GM12878 (cell line): ENCODE data around the gene NSG1. TPM values are rescaled to one million over a fixed set of nuclear protein-coding genes. Genes with fewer than 3 reads are reported as not detected.

ENCODE experiments used
- ATAC-seq: fragments of 200-7000 bp; cut with Tn5 transposase; 3 replicates; pipeline ENCODE4 v1.9.1; 2020; ENCODE audit warnings: mild to moderate bottlenecking, moderate library complexity
- BruUV-seq: library from RNA; stranded (reverse); fragments of 400-500 nt; replicated peaks from 2 replicates; lab custom pipeline; 2021; lab: Mats Ljungman, UMichigan
- CTCF ChIA-PET: fragments of 300-600 bp; sonication (Branson Sonifier 250); formaldehyde crosslinking; extraction: SDS; loops from one replicate; lab custom pipeline; 2021; ENCODE audit warnings: inconsistent platforms; lab: Yijun Ruan, JAX
- POLR2A ChIA-PET: fragments of 350-600 bp; formaldehyde crosslinking; extraction: SDS; loops from one replicate; lab custom pipeline; 2021; ENCODE audit warnings: inconsistent platforms; lab: Charles Lee
- RAD21 ChIA-PET: fragments of 300-600 bp; sonication (Branson Sonifier 250); formaldehyde crosslinking; loops from one replicate; lab custom pipeline; 2023; ENCODE audit warnings: antibody characterized with exemption; ENCODE audit not compliant: unreplicated experiment; lab: Charles Lee
- SMC1A ChIA-PET: fragments of 300-600 bp; sonication (Branson Sonifier 250); formaldehyde crosslinking; loops from one replicate; lab custom pipeline; 2023; ENCODE audit not compliant: unreplicated experiment, uncharacterized antibody; lab: Charles Lee
- DNase-seq: peaks from one replicate; pipeline ENCODE4 v3.0.0-alpha.2; 2011; ENCODE audit warnings: low read depth, low spot score
- FAIRE-seq: peaks from 3 replicates; lab custom pipeline; 2011; peaks lifted over from hg19 to GRCh38; lab: Jason Lieb, UNC
- H2AFZ ChIP-seq: 2 replicates; pipeline ENCODE4 v1.6.0; 2011; ENCODE audit warnings: low read depth, low read length, control low read depth; ENCODE audit not compliant: control insufficient read depth
- H3K27ac ChIP-seq: 2 replicates; pipeline ENCODE4 v1.5.1; 2011; ENCODE audit warnings: control low read depth; ENCODE audit not compliant: control insufficient read depth, insufficient read depth
- H3K27me3 ChIP-seq, 2 experiments: replicated peaks in 1 of 2; 2 replicates each; pipeline versions ENCODE4 v1.6.0 to v1.6.1; 2011; ENCODE audit warnings: low read length in 1 of 2; ENCODE audit not compliant: control insufficient read depth in 2 of 2, insufficient read depth in 2 of 2
- H3K36me3 ChIP-seq, 2 experiments: 2 replicates each; pipeline ENCODE4 v1.5.1; 2011; ENCODE audit warnings: low read length in 1 of 2; ENCODE audit not compliant: control insufficient read depth in 2 of 2, insufficient read depth in 2 of 2
- H3K4me1 ChIP-seq: 2 replicates; pipeline ENCODE4 v1.6.1; 2011; ENCODE audit warnings: mild to moderate bottlenecking, low read length, moderate library complexity, mixed read lengths; ENCODE audit not compliant: control insufficient read depth, insufficient read depth
- H3K4me2 ChIP-seq: 2 replicates; pipeline ENCODE4 v1.6.0; 2011; ENCODE audit warnings: control low read depth; ENCODE audit not compliant: control insufficient read depth, insufficient read depth
- H3K4me3 ChIP-seq: fragments of 200-600 bp; sonication (generic); 2 replicates; pipeline ENCODE4 v1.5.1; 2016
- H3K79me2 ChIP-seq: 2 replicates; pipeline ENCODE4 v1.6.0; 2011; ENCODE audit warnings: low read length; ENCODE audit not compliant: control insufficient read depth, insufficient read depth
- H3K9ac ChIP-seq: 2 replicates; pipeline ENCODE4 v1.8.0; 2011; ENCODE audit warnings: low read length, control low read depth, mixed read lengths; ENCODE audit not compliant: control insufficient read depth, insufficient read depth
- H3K9me3 ChIP-seq: replicated peaks from 3 replicates; pipeline ENCODE4 v1.5.1; 2011; ENCODE audit warnings: mild to moderate bottlenecking, low read length; ENCODE audit not compliant: control insufficient read depth, insufficient read depth
- H4K20me1 ChIP-seq: 2 replicates; pipeline ENCODE4 v1.6.0; 2011; ENCODE audit not compliant: control insufficient read depth, insufficient read depth
- ATF3 ChIP-seq: IDR thresholded peaks from 2 replicates; pipeline ENCODE4 v1.6.1; 2011; ENCODE audit warnings: low read depth, mild to moderate bottlenecking, low read length, moderate library complexity, borderline replicate concordance; ENCODE audit errors: extremely low read depth
- ATF7 ChIP-seq: fragments of 450-650 bp; IDR thresholded peaks from 2 replicates; pipeline ENCODE4 v1.6.1; 2016; ENCODE audit warnings: low read depth, mild to moderate bottlenecking
- BRCA1 ChIP-seq: IDR thresholded peaks from 2 replicates; pipeline ENCODE4 v1.6.1; 2011; ENCODE audit warnings: low read depth, low read length, improper control_type of control experiment
- CBFB ChIP-seq: IDR thresholded peaks from 2 replicates; pipeline ENCODE4 v1.6.1; 2016; ENCODE audit warnings: antibody characterized with exemption, low read depth
- CBX5 ChIP-seq: sonication (generic); IDR thresholded peaks from 2 replicates; pipeline ENCODE4 v1.6.1; 2016; ENCODE audit warnings: low read depth, moderate library complexity, mild to moderate bottlenecking, inconsistent platforms
- CHD1 ChIP-seq: IDR thresholded peaks from 2 replicates; pipeline ENCODE4 v1.6.1; 2012; ENCODE audit warnings: low read depth, low read length, improper control_type of control experiment
- KAT2A ChIP-seq: conservative IDR thresholded peaks from 2 replicates; pipeline ENCODE4 v1.6.1; 2011; ENCODE audit warnings: low read depth, low read length; ENCODE audit not compliant: control insufficient read depth
- KDM1A ChIP-seq: fragments of 200-600 bp; sonication (generic); IDR thresholded peaks from 2 replicates; pipeline ENCODE4 v1.6.1; 2016; ENCODE audit warnings: borderline replicate concordance
- MEF2A ChIP-seq: IDR thresholded peaks from 2 replicates; pipeline ENCODE4 v1.6.1; 2011; ENCODE audit warnings: low read depth, mild to moderate bottlenecking, low read length, moderate library complexity; ENCODE audit not compliant: insufficient read depth
- MEF2B ChIP-seq: fragments of 450-650 bp; IDR thresholded peaks from 2 replicates; pipeline ENCODE4 v1.6.1; 2018; ENCODE audit warnings: mild to moderate bottlenecking, moderate library complexity; ENCODE audit not compliant: partially characterized antibody, poor library complexity, severe bottlenecking
- MYB ChIP-seq: fragments of 150-350 bp; IDR thresholded peaks from 2 replicates; pipeline ENCODE4 v1.6.1; 2014; ENCODE audit warnings: mild to moderate bottlenecking, low read depth, low read length, borderline replicate concordance
- NFYA ChIP-seq: IDR thresholded peaks from 2 replicates; pipeline ENCODE4 v1.6.1; 2011; ENCODE audit warnings: low read depth, mild to moderate bottlenecking, low read length, improper control_type of control experiment, borderline replicate concordance
- NRF1 ChIP-seq: conservative IDR thresholded peaks from 2 replicates; pipeline ENCODE4 v1.6.1; 2011; ENCODE audit warnings: mild to moderate bottlenecking, low read depth, low read length, improper control_type of control experiment
- POU2F2 ChIP-seq: IDR thresholded peaks from 3 replicates; pipeline ENCODE4 v1.6.1; 2011; ENCODE audit warnings: low read depth, mild to moderate bottlenecking, low read length, borderline replicate concordance
- RELB ChIP-seq: fragments of 450-650 bp; IDR thresholded peaks from 2 replicates; pipeline ENCODE4 v1.6.1; 2017; ENCODE audit warnings: low read depth, mild to moderate bottlenecking, moderate library complexity
- SMAD1 ChIP-seq: fragments of 450-650 bp; IDR thresholded peaks from 2 replicates; pipeline ENCODE4 v1.6.1; 2018; ENCODE audit warnings: mild to moderate bottlenecking, low read depth; ENCODE audit not compliant: partially characterized antibody
- TBL1XR1 ChIP-seq: IDR thresholded peaks from 2 replicates; pipeline ENCODE4 v1.6.1; 2012; ENCODE audit warnings: low read depth, low read length, improper control_type of control experiment
- TCF12 ChIP-seq: IDR thresholded peaks from 2 replicates; pipeline ENCODE4 v1.6.1; 2011; ENCODE audit warnings: low read depth, mild to moderate bottlenecking, low read length
- USF2 ChIP-seq: IDR thresholded peaks from 2 replicates; pipeline ENCODE4 v1.6.1; 2011; ENCODE audit warnings: low read depth, low read length, improper control_type of control experiment, borderline replicate concordance
- ZNF24 ChIP-seq: fragments of 450-650 bp; IDR thresholded peaks from 2 replicates; pipeline ENCODE4 v1.6.1; 2017; ENCODE audit warnings: antibody characterized with exemption, mild to moderate bottlenecking
- WGBS: methylation state at CpG from one replicate; pipeline ENCODE4 v1.1.6; 2016; ENCODE audit warnings: low lambda C conversion rate; ENCODE audit not compliant: insufficient replicate concordance, insufficient coverage; ENCODE audit errors: missing lambda C conversion rate; 5-methylcytosine and 5-hydroxymethylcytosine counted together
- in situ Hi-C: fragments of 300-500 bp; cut with MboI; formaldehyde crosslinking; loops from 9 replicates; pipeline ENCODE4 v1.14.3; 2018; ENCODE audit warnings: mixed read lengths
- intact Hi-C: fragments of 100-400 bp; cut with micrococcal nuclease; formaldehyde crosslinking; loops from one replicate; pipeline ENCODE4 v1.14.2; 2022; ENCODE audit not compliant: unreplicated experiment
- polyA plus RNA-seq, 11 experiments: library from polyadenylated mRNA; depleted of rRNA in 4 of 11; unstranded in 6 of 11; stranded (reverse) in 5 of 11; fragments of >200 nt; fragmentation: Nextera tagmentation in 4 of 11; fragmentation: Illumina TruSeq in 1 of 11; extraction: Ambion mirVana in 4 of 11; extraction: Trizol in 1 of 11; gene quantifications; 1 replicate in 1 of 11; 2 replicates in 10 of 11; pipeline versions ENCODE4 v1.2.1 to v1.2.3, GENCODE V29; 2011 to 2016; ENCODE audit warnings: inconsistent platforms in 2 of 11, missing spikeins in 2 of 11, low read depth in 1 of 11
- total RNA-seq, 4 experiments: library from RNA; depleted of rRNA in 3 of 4; stranded (reverse); fragments of >200 nt in 3 of 4; fragmentation: Illumina TruSeq in 1 of 4; extraction: Trizol in 1 of 4; gene quantifications; 2 replicates each; pipeline versions ENCODE4 v1.2.1 to v1.2.3, GENCODE V29; 2013 to 2021

The NSG1 gene
- total and polyA plus RNA-seq, 10 of the 15 experiments (the other 5 are each of a cell fraction or from before 2014, with no cell fraction given): 0.03 to 0.19 (median 0.10) TPM; not detected in 5

DNA sequence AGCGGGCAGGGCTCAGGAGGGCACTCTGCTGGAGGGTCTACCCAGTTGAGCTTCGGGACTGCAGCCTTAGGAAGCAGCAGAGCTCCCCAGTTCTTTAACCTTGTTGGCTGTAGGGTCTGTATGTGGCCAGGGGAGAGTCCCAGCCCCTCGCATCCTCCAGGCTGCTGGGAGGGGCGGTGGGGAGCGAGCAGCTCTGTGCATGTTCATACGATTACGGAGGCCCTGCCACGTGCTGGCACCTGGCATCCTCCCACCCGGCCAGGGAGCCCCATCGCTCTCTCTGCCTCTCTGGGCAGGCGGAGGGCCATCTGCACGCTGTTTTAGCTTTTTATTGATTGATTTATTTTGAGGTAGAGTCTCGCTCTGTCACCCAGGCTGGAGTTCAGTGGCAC, 21.2 kb downstream of the NSG1 start:
- intact Hi-C loops (no loop called here), in situ Hi-C loops (no loop called here)
- no peaks in the 10 kb centered on the region for H3K36me3 ChIP-seq
- H3K27ac ChIP-seq: no peak overlapping the region
- ChIA-PET POLR2A (no interaction called here), SMC1A (no interaction called here), CTCF (no interaction called here), RAD21 (no interaction called here)
- no peak overlapping the region for H3K9ac ChIP-seq
- TF ChIP-seq MEF2A (no peak), NFYA (no peak), ATF7 (no peak), MEF2B (no peak), ZNF24 (no peak), POU2F2 (no peak), ATF3 (no peak), TBL1XR1 (no peak), USF2 (no peak), CBFB (no peak), KDM1A (no peak), SMAD1 (no peak), KAT2A (no peak), CBX5 (no peak), BRCA1 (no peak), CHD1 (no peak), NRF1 (no peak), MYB (no peak), RELB (no peak), TCF12 (no peak)
- no peak for DNase-seq
- H3K4me3 ChIP-seq: no peak overlapping the region
- no peaks in the 10 kb centered on the region for H3K79me2 ChIP-seq
- ATAC-seq: no peak
- no peaks in the 10 kb centered on the region for H3K9me3 ChIP-seq
- no TSS peak for BruUV-seq
- no peak overlapping the region for H3K4me2 ChIP-seq
- FAIRE-seq: no peak
- WGBS: 49% methylated on average over 12 of the region's 13 CpGs
- no peaks in the 10 kb centered on the region for H4K20me1 ChIP-seq
- no peak overlapping the region for H2AFZ ChIP-seq
- H3K4me1 ChIP-seq: no peaks in the 10 kb centered on the region
- H3K27me3 ChIP-seq: no peaks in the 10 kb centered on the region
